B cell (primary cell): Measurements from ENCODE around the gene CD93. TPM values are rescaled to one million over a fixed set of nuclear protein-coding genes. Genes with fewer than 3 reads are reported as not detected.

Experiments used
- ATAC-seq: fragments of 200-7000 bp; cut with Tn5 transposase; one replicate; pipeline ENCODE4 v1.10.0; 2021; ENCODE audit warnings: low read depth, mild to moderate bottlenecking, moderate number of reproducible peaks, moderate library complexity
- CTCF ChIA-PET: fragments of 350-600 bp; sonication (Branson Sonifier 250); formaldehyde crosslinking; loops from one replicate; lab custom pipeline; 2021; ENCODE audit warnings: antibody characterized with exemption, inconsistent platforms; lab: Charles Lee
- POLR2A ChIA-PET: fragments of 350-600 bp; sonication (Branson Sonifier 250); formaldehyde crosslinking; loops from one replicate; lab custom pipeline; 2021; ENCODE audit warnings: antibody characterized with exemption; lab: Charles Lee
- DNase-seq: peaks from one replicate; pipeline ENCODE4 v3.0.0; 2013
- H2AFZ ChIP-seq: 2 replicates; pipeline ENCODE4 v1.6.1; 2012; ENCODE audit warnings: mild to moderate bottlenecking, low read depth, low read length; ENCODE audit not compliant: insufficient read depth, poor library complexity, severe bottlenecking
- H3K27ac ChIP-seq, 2 donors: 1 replicate in 1 of 2; 2 replicates in 1 of 2; pipeline ENCODE4 v1.5.1; 2012 to 2013; ENCODE audit warnings: low read length in 2 of 2, mild to moderate bottlenecking in 2 of 2, moderate library complexity in 1 of 2
- H3K27me3 ChIP-seq, 4 experiments: fragments of 200-600 bp in 1 of 4; sonication (generic) in 1 of 4; replicated peaks in 1 of 4; 1 replicate in 2 of 4; 2 replicates in 2 of 4; pipeline versions ENCODE4 v1.6.1 to v1.7.0; 2013 to 2016; ENCODE audit warnings: low read length in 3 of 4, mild to moderate bottlenecking in 2 of 4, mixed read lengths in 1 of 4, moderate library complexity in 1 of 4; ENCODE audit not compliant: insufficient read depth in 4 of 4, control insufficient read depth in 3 of 4; ENCODE audit errors: control extremely low read depth in 1 of 4
- H3K36me3 ChIP-seq, 2 experiments: replicated peaks in 1 of 2; 1 replicate in 1 of 2; 2 replicates in 1 of 2; pipeline versions ENCODE4 v1.6.1 to v1.7.1; 2013; ENCODE audit warnings: low read length in 1 of 2; ENCODE audit not compliant: insufficient read depth in 2 of 2, control insufficient read depth in 1 of 2; ENCODE audit errors: control extremely low read depth in 1 of 2, extremely low read depth in 1 of 2
- H3K4me1 ChIP-seq, 2 donors: fragments of 200-600 bp in 1 of 2; sonication (generic) in 1 of 2; 1 replicate in 1 of 2; 2 replicates in 1 of 2; pipeline versions ENCODE4 v1.5.1 to v1.6.1; 2013 to 2017; ENCODE audit warnings: low read length in 2 of 2; ENCODE audit not compliant: control insufficient read depth in 2 of 2, insufficient read depth in 2 of 2
- H3K4me2 ChIP-seq: replicated peaks from 2 replicates; pipeline ENCODE3; 2012; ENCODE audit warnings: mild to moderate bottlenecking, low read depth, low read length; ENCODE audit not compliant: poor library complexity, severe bottlenecking
- H3K4me3 ChIP-seq, 5 experiments: fragments of 200-600 bp in 1 of 5; sonication (generic) in 1 of 5; 1 replicate in 3 of 5; 2 replicates in 2 of 5; pipeline versions ENCODE4 v1.5.1 to v1.7.0; 2011 to 2016; ENCODE audit warnings: low read length in 4 of 5, mild to moderate bottlenecking in 4 of 5, low read depth in 2 of 5, control low read depth in 1 of 5, moderate library complexity in 1 of 5; ENCODE audit not compliant: insufficient read depth in 1 of 5; ENCODE audit errors: control extremely low read depth in 1 of 5, extremely low read depth in 1 of 5
- H3K79me2 ChIP-seq: fragments of 200-600 bp; sonication (generic); one replicate; pipeline ENCODE4 v1.6.0; 2016; ENCODE audit warnings: low read length; ENCODE audit not compliant: control insufficient read depth, insufficient read depth
- H3K9ac ChIP-seq: fragments of 200-600 bp; sonication (generic); 2 replicates; pipeline ENCODE4 v1.6.1; 2017; ENCODE audit warnings: mild to moderate bottlenecking, low read length, moderate library complexity
- H3K9me3 ChIP-seq, 3 donors: one replicate each; pipeline versions ENCODE4 v1.6.1 to v1.7.1; 2013; ENCODE audit warnings: low read length in 2 of 3; ENCODE audit not compliant: control insufficient read depth in 2 of 3, insufficient read depth in 1 of 3; ENCODE audit errors: control extremely low read depth in 1 of 3
- H4K20me1 ChIP-seq: 2 replicates; pipeline ENCODE4 v1.6.0; 2012; ENCODE audit warnings: mild to moderate bottlenecking, low read length; ENCODE audit not compliant: insufficient read depth, control insufficient read depth, poor library complexity, severe bottlenecking
- H3K27ac Mint-ChIP-seq: one replicate; pipeline ENCODE4 v1.8.0; 2021; ENCODE audit warnings: mixed read lengths
- H3K27me3 Mint-ChIP-seq: one replicate; pipeline ENCODE4 v1.8.0; 2021; ENCODE audit warnings: mixed read lengths
- H3K4me1 Mint-ChIP-seq: one replicate; pipeline ENCODE4 v1.8.0; 2021; ENCODE audit warnings: mixed read lengths
- H3K4me3 Mint-ChIP-seq: one replicate; pipeline ENCODE4 v1.8.0; 2021; ENCODE audit warnings: mixed read lengths
- H3K9me3 Mint-ChIP-seq: one replicate; pipeline ENCODE4 v1.8.0; 2022; ENCODE audit warnings: mixed read lengths; ENCODE audit not compliant: insufficient read depth
- EZH2 ChIP-seq: IDR thresholded peaks from 2 replicates; pipeline ENCODE4 v1.6.1; 2012; ENCODE audit warnings: borderline replicate concordance, low read depth, mild to moderate bottlenecking, moderate library complexity, low read length; ENCODE audit not compliant: insufficient read depth, poor library complexity, severe bottlenecking
- WGBS: methylation state at CpG from one replicate; pipeline ENCODE4 v1.1.5; 2013; ENCODE audit warnings: missing lambda C conversion rate; ENCODE audit not compliant: insufficient coverage; 5-methylcytosine and 5-hydroxymethylcytosine counted together
- intact Hi-C: fragments of 100-400 bp; cut with micrococcal nuclease; formaldehyde crosslinking; loops from one replicate; pipeline ENCODE4 v1.10.0; 2022
- polyA plus RNA-seq: library from polyadenylated mRNA; depleted of rRNA; stranded (reverse); fragments of >200 nt; gene quantifications from 2 replicates; pipeline ENCODE4 v1.2.3, GENCODE V29; 2012
- total RNA-seq, 2 donors: library from RNA; stranded (reverse); fragments of 120-200 nt in 1 of 2; gene quantifications; 1 replicate in 1 of 2; 2 replicates in 1 of 2; pipeline versions ENCODE4 v1.2.3 to v1.2.4, GENCODE V29; 2013 to 2022
- TF ChIP-seq, protein P1 (sequence below): fragments of 200-600 bp; IDR thresholded peaks from one replicate; pipeline ENCODE4 v1.8.0; 2022; ENCODE audit warnings: antibody characterized with exemption, mild to moderate bottlenecking

The CD93 gene
- total and polyA plus RNA-seq, 2 donors (not counting 1 experiment from before 2014, with no cell fraction given), result 0.12 to 0.51 TPM

- no peak for DNase-seq
- Histone ChIP-seq H3K4me1 (peaks cover 0 to 15% of the 10 kb centered on the region in 2 donors), H3K9ac (no peak overlapping the region), H3K4me2 (no peak overlapping the region), H3K36me3 (no peaks in the 10 kb centered on the region), H4K20me1 (no peaks in the 10 kb centered on the region), H3K27ac (no peak overlapping the region), H3K27me3 (no peaks in the 10 kb centered on the region), H3K9me3 (peaks cover 0 to 11% (median 0%) of the 10 kb centered on the region in 3 donors), H3K79me2 (no peaks in the 10 kb centered on the region), H2AFZ (no peak overlapping the region), H3K4me3 (no peak overlapping the region)
- 24% methylated on average over 5 of the region's 5 CpGs for WGBS
- peaks cover 6% of the 10 kb centered on the region for H3K4me1 Mint-ChIP-seq
- no peak overlapping the region for H3K27ac Mint-ChIP-seq
- no peak for TF ChIP-seq EZH2
- TF ChIP-seq, protein P1, sequence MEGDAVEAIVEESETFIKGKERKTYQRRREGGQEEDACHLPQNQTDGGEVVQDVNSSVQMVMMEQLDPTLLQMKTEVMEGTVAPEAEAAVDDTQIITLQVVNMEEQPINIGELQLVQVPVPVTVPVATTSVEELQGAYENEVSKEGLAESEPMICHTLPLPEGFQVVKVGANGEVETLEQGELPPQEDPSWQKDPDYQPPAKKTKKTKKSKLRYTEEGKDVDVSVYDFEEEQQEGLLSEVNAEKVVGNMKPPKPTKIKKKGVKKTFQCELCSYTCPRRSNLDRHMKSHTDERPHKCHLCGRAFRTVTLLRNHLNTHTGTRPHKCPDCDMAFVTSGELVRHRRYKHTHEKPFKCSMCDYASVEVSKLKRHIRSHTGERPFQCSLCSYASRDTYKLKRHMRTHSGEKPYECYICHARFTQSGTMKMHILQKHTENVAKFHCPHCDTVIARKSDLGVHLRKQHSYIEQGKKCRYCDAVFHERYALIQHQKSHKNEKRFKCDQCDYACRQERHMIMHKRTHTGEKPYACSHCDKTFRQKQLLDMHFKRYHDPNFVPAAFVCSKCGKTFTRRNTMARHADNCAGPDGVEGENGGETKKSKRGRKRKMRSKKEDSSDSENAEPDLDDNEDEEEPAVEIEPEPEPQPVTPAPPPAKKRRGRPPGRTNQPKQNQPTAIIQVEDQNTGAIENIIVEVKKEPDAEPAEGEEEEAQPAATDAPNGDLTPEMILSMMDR, result no peak
- ChIA-PET CTCF (no interaction called here), POLR2A (no interaction called here)
- H3K9me3 Mint-ChIP-seq, result no peaks in the 10 kb centered on the region
- H3K4me3 Mint-ChIP-seq, result no peak overlapping the region
- intact Hi-C loops, result no loop called here
- H3K27me3 Mint-ChIP-seq, result peaks cover 19% of the 10 kb centered on the region
- ATAC-seq, result no peak
These were observed 39.0 kb upstream of the CD93 start for GRCh38 chr20:23125159-23125558.

DNA sequence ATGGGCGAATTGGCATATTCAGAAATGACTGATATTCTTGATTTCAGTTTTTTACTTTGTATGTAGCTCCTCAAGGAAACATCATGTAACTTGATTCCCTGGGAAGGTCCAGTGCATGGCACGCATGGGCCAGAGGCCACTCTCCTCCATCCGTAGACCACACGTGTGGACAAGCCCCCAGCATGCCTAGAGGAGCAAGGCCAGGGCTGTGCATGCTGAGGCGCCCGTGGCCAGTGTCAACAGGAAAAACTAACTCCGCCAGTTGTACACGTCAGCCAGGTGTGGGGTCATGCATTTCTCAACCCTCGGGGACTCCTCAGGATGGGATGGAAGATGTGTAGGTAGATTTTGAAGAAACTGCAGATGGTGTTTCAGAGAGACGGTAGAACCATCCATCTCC is 37.8 kb upstream of the CD93 start:
- Histone ChIP-seq H3K4me2 (no peak overlapping the region), H3K9me3 (peaks cover 0 to 13% (median 0%) of the 10 kb centered on the region in 3 donors), H3K4me3 (no peak overlapping the region), H2AFZ (no peak overlapping the region), H3K4me1 (peaks cover 0 to 15% of the 10 kb centered on the region in 2 donors), H3K27ac (no peak overlapping the region), H4K20me1 (no peaks in the 10 kb centered on the region), H3K79me2 (no peaks in the 10 kb centered on the region), H3K27me3 (no peaks in the 10 kb centered on the region), H3K36me3 (no peaks in the 10 kb centered on the region), H3K9ac (no peak overlapping the region)
- Mint-ChIP-seq H3K9me3 (no peaks in the 10 kb centered on the region), H3K27ac (no peak overlapping the region), H3K27me3 (peaks cover 25% of the 10 kb centered on the region), H3K4me1 (peaks cover 6% of the 10 kb centered on the region), H3K4me3 (no peak overlapping the region)
- 86% methylated on average over 8 of the region's 10 CpGs for WGBS
- ChIA-PET POLR2A (no interaction called here), CTCF (no interaction called here)
- ATAC-seq (no peak), DNase-seq (no peak)
- TF ChIP-seq, protein P1, result no peak
- TF ChIP-seq EZH2, result no peak
- intact Hi-C loops, result no loop called here
